Adrenal gland (tissue), 5 donors: ENCODE results near the gene LRRC8E.

ENCODE experiments used
- POLR2A ChIP-seq, 2 donors: fragments of 450-650 bp; IDR thresholded peaks; one replicate each; pipeline ENCODE4 v1.6.1; 2017; ENCODE audit warnings: antibody characterized with exemption in 2 of 2, mild to moderate bottlenecking in 2 of 2, moderate library complexity in 1 of 2
- TF ChIP-seq, protein P1 (sequence below), 6 experiments: fragments of 450-650 bp in 4 of 6; fragments of 200-600 bp in 2 of 6; sonication (generic) in 1 of 6; IDR thresholded peaks; 1 replicate in 5 of 6; 2 replicates in 1 of 6; pipeline versions ENCODE4 v1.5.1 to v1.8.0; 2016 to 2021; ENCODE audit warnings: antibody characterized with exemption in 6 of 6, mild to moderate bottlenecking in 2 of 6, moderate library complexity in 1 of 6
- donor health status: DM: no; HTN: no; CAD: no.

GRCh38 chr19:7873304-7874075, 14.8 kb upstream of the LRRC8E start:
- TF ChIP-seq, protein P1, sequence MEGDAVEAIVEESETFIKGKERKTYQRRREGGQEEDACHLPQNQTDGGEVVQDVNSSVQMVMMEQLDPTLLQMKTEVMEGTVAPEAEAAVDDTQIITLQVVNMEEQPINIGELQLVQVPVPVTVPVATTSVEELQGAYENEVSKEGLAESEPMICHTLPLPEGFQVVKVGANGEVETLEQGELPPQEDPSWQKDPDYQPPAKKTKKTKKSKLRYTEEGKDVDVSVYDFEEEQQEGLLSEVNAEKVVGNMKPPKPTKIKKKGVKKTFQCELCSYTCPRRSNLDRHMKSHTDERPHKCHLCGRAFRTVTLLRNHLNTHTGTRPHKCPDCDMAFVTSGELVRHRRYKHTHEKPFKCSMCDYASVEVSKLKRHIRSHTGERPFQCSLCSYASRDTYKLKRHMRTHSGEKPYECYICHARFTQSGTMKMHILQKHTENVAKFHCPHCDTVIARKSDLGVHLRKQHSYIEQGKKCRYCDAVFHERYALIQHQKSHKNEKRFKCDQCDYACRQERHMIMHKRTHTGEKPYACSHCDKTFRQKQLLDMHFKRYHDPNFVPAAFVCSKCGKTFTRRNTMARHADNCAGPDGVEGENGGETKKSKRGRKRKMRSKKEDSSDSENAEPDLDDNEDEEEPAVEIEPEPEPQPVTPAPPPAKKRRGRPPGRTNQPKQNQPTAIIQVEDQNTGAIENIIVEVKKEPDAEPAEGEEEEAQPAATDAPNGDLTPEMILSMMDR (IDR thresholded peaks at IDR 0.05): no peak
- no peak for TF ChIP-seq POLR2A (IDR thresholded peaks at IDR 0.05)
